Esophagus muscularis mucosa (tissue), 3 donors: ENCODE results near the gene HNRNPA3.
A peak's percentile ranks its signal among the peaks of the same experiment; 100 is the strongest.

Experiments
- POLR2A ChIP-seq: fragments of 450-650 bp; IDR thresholded peaks from one replicate; pipeline ENCODE4 v1.6.1; 2017; ENCODE audit warnings: antibody characterized with exemption, moderate library complexity, mild to moderate bottlenecking, low read depth
- POLR2AphosphoS5 ChIP-seq, 2 donors: sonication (generic); formaldehyde crosslinking; IDR thresholded peaks; one replicate each; pipeline ENCODE4 v1.6.1; 2017; ENCODE audit warnings: antibody characterized with exemption in 2 of 2
- TF ChIP-seq, protein P1 (sequence below), 3 experiments: fragments of 200-600 bp in 2 of 3; fragments of 450-650 bp in 1 of 3; sonication (generic) in 2 of 3; IDR thresholded peaks; one replicate each; pipeline ENCODE4 v1.5.1; 2017 to 2019; ENCODE audit warnings: antibody characterized with exemption in 3 of 3, mild to moderate bottlenecking in 2 of 3, moderate library complexity in 1 of 3

DNA sequence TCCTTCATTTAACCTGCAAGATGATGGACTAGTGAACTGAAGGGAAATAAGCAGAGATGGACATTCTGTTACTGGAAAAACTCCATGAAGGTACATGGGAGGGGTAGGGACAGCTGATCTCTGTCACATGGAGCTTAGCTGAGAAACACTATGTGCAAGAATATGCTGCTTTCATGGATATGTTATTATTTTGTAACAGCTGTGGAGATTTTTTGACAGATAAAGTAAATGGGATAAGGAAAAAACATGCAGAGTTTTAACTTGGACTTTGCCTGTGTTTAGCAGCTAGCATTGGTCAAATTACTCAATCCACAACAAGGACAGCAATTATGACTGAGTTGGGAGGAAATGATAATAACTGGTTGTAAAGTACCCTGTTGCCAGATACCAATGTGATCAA lies 28.7 kb upstream of the HNRNPA3 start:
- TF ChIP-seq, protein P1, sequence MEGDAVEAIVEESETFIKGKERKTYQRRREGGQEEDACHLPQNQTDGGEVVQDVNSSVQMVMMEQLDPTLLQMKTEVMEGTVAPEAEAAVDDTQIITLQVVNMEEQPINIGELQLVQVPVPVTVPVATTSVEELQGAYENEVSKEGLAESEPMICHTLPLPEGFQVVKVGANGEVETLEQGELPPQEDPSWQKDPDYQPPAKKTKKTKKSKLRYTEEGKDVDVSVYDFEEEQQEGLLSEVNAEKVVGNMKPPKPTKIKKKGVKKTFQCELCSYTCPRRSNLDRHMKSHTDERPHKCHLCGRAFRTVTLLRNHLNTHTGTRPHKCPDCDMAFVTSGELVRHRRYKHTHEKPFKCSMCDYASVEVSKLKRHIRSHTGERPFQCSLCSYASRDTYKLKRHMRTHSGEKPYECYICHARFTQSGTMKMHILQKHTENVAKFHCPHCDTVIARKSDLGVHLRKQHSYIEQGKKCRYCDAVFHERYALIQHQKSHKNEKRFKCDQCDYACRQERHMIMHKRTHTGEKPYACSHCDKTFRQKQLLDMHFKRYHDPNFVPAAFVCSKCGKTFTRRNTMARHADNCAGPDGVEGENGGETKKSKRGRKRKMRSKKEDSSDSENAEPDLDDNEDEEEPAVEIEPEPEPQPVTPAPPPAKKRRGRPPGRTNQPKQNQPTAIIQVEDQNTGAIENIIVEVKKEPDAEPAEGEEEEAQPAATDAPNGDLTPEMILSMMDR (IDR thresholded peaks at IDR 0.05), result no peak
- TF ChIP-seq POLR2A (no peak), POLR2AphosphoS5 (IDR thresholded peaks at IDR 0.05) (peak in 1 of 2 donors; percentile 31)
